Loucy (cell line): ENCODE data around the gene DSG4.

ENCODE experiments used
- H2AFZ ChIP-seq: fragments of 200-600 bp; sonication (generic); 2 replicates; pipeline ENCODE4 v1.6.0; 2016; ENCODE audit warnings: antibody characterized with exemption, mild to moderate bottlenecking, low read length, moderate library complexity
- H3F3A ChIP-seq: fragments of 200-600 bp; 2 replicates; pipeline ENCODE4 v1.6.0; 2016; ENCODE audit warnings: antibody characterized with exemption, low read depth, mild to moderate bottlenecking
- H3K27me3 ChIP-seq: fragments of 200-600 bp; sonication (generic); 2 replicates; pipeline ENCODE4 v1.6.1; 2014; ENCODE audit warnings: low read length, mild to moderate bottlenecking; ENCODE audit not compliant: insufficient read depth, poor library complexity, severe bottlenecking
- H3K36me3 ChIP-seq: fragments of 200-600 bp; sonication (generic); 2 replicates; pipeline ENCODE4 v1.6.1; 2016; ENCODE audit warnings: low read length; ENCODE audit not compliant: insufficient read depth
- H3K4me1 ChIP-seq: fragments of 200-600 bp; sonication (generic); 2 replicates; pipeline ENCODE4 v1.5.1; 2014; ENCODE audit warnings: low read length, mild to moderate bottlenecking; ENCODE audit not compliant: insufficient read depth, poor library complexity, severe bottlenecking
- H3K4me2 ChIP-seq: fragments of 200-600 bp; sonication (generic); 2 replicates; pipeline ENCODE4 v1.6.0; 2014; ENCODE audit warnings: antibody characterized with exemption, low read length, low read depth, mild to moderate bottlenecking; ENCODE audit not compliant: poor library complexity, severe bottlenecking
- H3K4me3 ChIP-seq: fragments of 200-600 bp; sonication (generic); 2 replicates; pipeline ENCODE4 v1.5.1; 2014; ENCODE audit warnings: low read length, mild to moderate bottlenecking, mixed read lengths; ENCODE audit not compliant: poor library complexity, severe bottlenecking
- H3K79me2 ChIP-seq: fragments of 200-600 bp; sonication (generic); 2 replicates; pipeline ENCODE4 v1.6.1; 2014; ENCODE audit warnings: low read length; ENCODE audit not compliant: insufficient read depth
- H3K9ac ChIP-seq: fragments of 200-600 bp; sonication (generic); 2 replicates; pipeline ENCODE4 v1.6.0; 2014; ENCODE audit warnings: mild to moderate bottlenecking, low read depth, low read length, moderate library complexity; ENCODE audit not compliant: poor library complexity, severe bottlenecking
- H3K9me2 ChIP-seq: fragments of 200-600 bp; sonication (generic); replicated peaks from 2 replicates; pipeline ENCODE4 v1.6.1; 2016; ENCODE audit warnings: low read depth, low read length, mixed read lengths
- H3K9me3 ChIP-seq: fragments of 200-600 bp; sonication (generic); 2 replicates; pipeline ENCODE4 v1.6.1; 2014; ENCODE audit warnings: mild to moderate bottlenecking, antibody characterized with exemption, low read length, low read depth; ENCODE audit not compliant: insufficient read depth
- H4K20me1 ChIP-seq: fragments of 200-600 bp; sonication (generic); 2 replicates; pipeline ENCODE4 v1.6.0; 2014; ENCODE audit warnings: antibody characterized with exemption, low read length, mild to moderate bottlenecking; ENCODE audit not compliant: insufficient read depth, poor library complexity, severe bottlenecking
- EZH2phosphoT487 ChIP-seq: fragments of 200-600 bp; IDR thresholded peaks from 2 replicates; pipeline ENCODE4 v1.6.1; 2018; ENCODE audit warnings: antibody characterized with exemption, mild to moderate bottlenecking, moderate library complexity, borderline replicate concordance
- TF ChIP-seq, protein P1 (sequence below): fragments of 200-600 bp; sonication (generic); conservative IDR thresholded peaks from 2 replicates; pipeline ENCODE4 v1.5.1; 2014; ENCODE audit warnings: mild to moderate bottlenecking, antibody characterized with exemption, low read length

The DSG4 gene

DNA sequence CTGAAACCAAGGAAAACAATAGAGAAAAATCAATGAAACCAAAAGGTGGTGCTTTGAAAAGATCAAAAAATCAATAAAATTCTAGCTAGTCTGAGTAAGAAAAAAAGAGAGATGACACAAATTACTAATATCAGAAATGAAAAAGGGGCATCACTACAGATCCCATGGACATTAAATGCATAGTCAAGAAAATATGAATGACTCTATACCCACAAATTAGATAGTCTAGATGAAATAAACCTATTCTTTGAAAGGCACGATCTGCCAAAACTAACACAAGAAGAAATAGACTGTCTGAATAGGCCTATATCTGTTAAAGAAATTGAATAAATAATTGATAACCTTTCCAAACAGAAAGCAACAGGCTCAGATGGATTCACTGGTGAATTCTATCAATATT lies 55.7 kb downstream of the DSG4 start:
- H3F3A ChIP-seq = no peaks in the 10 kb centered on the region
- no peaks in the 10 kb centered on the region for H3K79me2 ChIP-seq
- no peaks in the 10 kb centered on the region for H3K9me2 ChIP-seq
- H3K4me2 ChIP-seq = no peak overlapping the region
- 0 out of 2 replicates have a peak, but pooled peaks cover 3% of the 10 kb centered on the region for H3K9me3 ChIP-seq
- no peak overlapping the region for H3K4me3 ChIP-seq
- H3K27me3 ChIP-seq = no peaks in the 10 kb centered on the region
- H2AFZ ChIP-seq = no peak overlapping the region
- no peaks in the 10 kb centered on the region for H4K20me1 ChIP-seq
- H3K9ac ChIP-seq = no peak overlapping the region
- no peaks in the 10 kb centered on the region for H3K36me3 ChIP-seq
- no peaks in the 10 kb centered on the region for H3K4me1 ChIP-seq
- TF ChIP-seq EZH2phosphoT487 = no peak
- TF ChIP-seq, protein P1, sequence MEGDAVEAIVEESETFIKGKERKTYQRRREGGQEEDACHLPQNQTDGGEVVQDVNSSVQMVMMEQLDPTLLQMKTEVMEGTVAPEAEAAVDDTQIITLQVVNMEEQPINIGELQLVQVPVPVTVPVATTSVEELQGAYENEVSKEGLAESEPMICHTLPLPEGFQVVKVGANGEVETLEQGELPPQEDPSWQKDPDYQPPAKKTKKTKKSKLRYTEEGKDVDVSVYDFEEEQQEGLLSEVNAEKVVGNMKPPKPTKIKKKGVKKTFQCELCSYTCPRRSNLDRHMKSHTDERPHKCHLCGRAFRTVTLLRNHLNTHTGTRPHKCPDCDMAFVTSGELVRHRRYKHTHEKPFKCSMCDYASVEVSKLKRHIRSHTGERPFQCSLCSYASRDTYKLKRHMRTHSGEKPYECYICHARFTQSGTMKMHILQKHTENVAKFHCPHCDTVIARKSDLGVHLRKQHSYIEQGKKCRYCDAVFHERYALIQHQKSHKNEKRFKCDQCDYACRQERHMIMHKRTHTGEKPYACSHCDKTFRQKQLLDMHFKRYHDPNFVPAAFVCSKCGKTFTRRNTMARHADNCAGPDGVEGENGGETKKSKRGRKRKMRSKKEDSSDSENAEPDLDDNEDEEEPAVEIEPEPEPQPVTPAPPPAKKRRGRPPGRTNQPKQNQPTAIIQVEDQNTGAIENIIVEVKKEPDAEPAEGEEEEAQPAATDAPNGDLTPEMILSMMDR = no peak

DNA sequence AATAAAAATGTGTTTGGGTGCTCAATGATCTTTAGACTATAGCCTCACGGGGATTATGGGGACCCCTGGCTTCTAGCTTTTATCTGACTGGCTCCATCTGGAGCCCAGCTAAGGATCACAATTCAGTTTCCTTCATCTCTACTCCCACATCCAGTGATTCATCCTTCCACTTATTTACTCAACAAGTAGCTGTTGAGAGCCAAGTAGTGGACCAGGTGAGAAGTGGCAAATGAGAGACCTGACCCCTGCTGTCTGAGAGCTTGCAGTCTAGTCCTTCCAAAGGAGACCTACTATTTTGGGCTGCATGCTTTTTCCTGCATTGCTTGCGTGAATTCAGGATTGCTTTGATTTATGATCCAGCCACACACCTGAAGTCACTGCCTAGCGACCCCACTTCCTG lies 60.2 kb downstream of the DSG4 start:
- no peaks in the 10 kb centered on the region for H3F3A ChIP-seq
- no peak overlapping the region for H3K4me3 ChIP-seq
- no peaks in the 10 kb centered on the region for H4K20me1 ChIP-seq
- no peaks in the 10 kb centered on the region for H3K4me1 ChIP-seq
- H3K4me2 ChIP-seq = no peak overlapping the region
- H3K36me3 ChIP-seq = no peaks in the 10 kb centered on the region
- no peaks in the 10 kb centered on the region for H3K9me2 ChIP-seq
- TF ChIP-seq EZH2phosphoT487 = no peak
- TF ChIP-seq, protein P1 = no peak
- H3K9ac ChIP-seq = no peak overlapping the region
- peaks cover 5% of the 10 kb centered on the region for H3K27me3 ChIP-seq
- H3K9me3 ChIP-seq = 0 out of 2 replicates have a peak, but pooled peaks cover 3% of the 10 kb centered on the region
- H3K79me2 ChIP-seq = no peaks in the 10 kb centered on the region
- H2AFZ ChIP-seq = no peak overlapping the region

DNA sequence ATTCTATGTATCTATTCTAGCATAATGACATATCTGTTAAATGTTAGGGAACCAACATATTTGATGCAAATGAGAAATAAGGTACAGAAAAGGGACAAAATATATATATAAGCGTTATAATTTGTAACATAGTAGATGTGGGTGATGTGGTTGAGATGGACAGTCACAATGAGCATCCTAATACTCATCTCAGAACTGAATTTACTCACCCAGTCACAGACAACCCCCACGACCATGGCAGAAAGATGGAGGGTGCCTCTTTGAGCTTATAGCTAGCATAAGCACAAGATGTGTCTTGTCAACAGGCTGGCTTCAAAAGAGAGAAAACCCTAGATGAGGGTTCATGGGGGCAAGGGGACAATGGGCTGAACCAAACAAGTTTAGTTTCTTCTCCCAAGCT lies 61.8 kb downstream of the DSG4 start:
- Histone ChIP-seq H3K27me3 (peaks cover 5% of the 10 kb centered on the region), H3K9ac (no peak overlapping the region), H3K36me3 (no peaks in the 10 kb centered on the region), H3K4me2 (no peak overlapping the region), H3K9me3 (no peaks in the 10 kb centered on the region), H3K4me1 (no peaks in the 10 kb centered on the region), H2AFZ (no peak overlapping the region), H3K4me3 (no peak overlapping the region), H3F3A (no peaks in the 10 kb centered on the region), H3K9me2 (no peaks in the 10 kb centered on the region), H4K20me1 (no peaks in the 10 kb centered on the region), H3K79me2 (no peaks in the 10 kb centered on the region)
- no peak for TF ChIP-seq EZH2phosphoT487
- TF ChIP-seq, protein P1 = no peak
